HCT116 (cell line): ENCODE data around the gene SEMG1. TPM values are rescaled to one million over a fixed set of nuclear protein-coding genes. Genes with fewer than 3 reads are reported as not detected.

Experiments
- ATAC-seq: fragments of 200-7000 bp; cut with Tn5 transposase; 2 replicates; pipeline ENCODE4 v1.9.1; 2020; ENCODE audit warnings: mild to moderate bottlenecking, moderate library complexity
- BruUV-seq: library from RNA; stranded (reverse); fragments of 400-500 nt; replicated peaks from 2 replicates; lab custom pipeline; 2021; lab: Mats Ljungman, UMichigan
- CTCF ChIA-PET: fragments of 300-600 bp; sonication (Branson Sonifier 250); formaldehyde crosslinking; loops from one replicate; lab custom pipeline; 2021; ENCODE audit warnings: antibody characterized with exemption; lab: Charles Lee
- POLR2A ChIA-PET: fragments of 300-600, 350-600 bp; sonication (Branson Sonifier 250); formaldehyde crosslinking; loops from one replicate; lab custom pipeline; 2021; ENCODE audit warnings: antibody characterized with exemption; lab: Charles Lee
- RAD21 ChIA-PET, 2 experiments: fragments of 300-600 bp; sonication (Branson Sonifier 250); formaldehyde crosslinking; loops; one replicate each; lab custom pipeline; 2023; ENCODE audit warnings: low total read pairs in 2 of 2; ENCODE audit not compliant: uncharacterized antibody in 2 of 2, unreplicated experiment in 2 of 2, low non-redundant PET in 1 of 2; lab: Charles Lee
- DNase-seq: peaks from one replicate; pipeline ENCODE4 v3.0.0-alpha.2; 2010; ENCODE audit warnings: low read depth, low spot score
- H2AFZ ChIP-seq: fragments of 200-600 bp; shearing (Covaris generic), sonication (generic); 2 replicates; pipeline ENCODE4 v1.6.1; 2017; ENCODE audit warnings: low read depth, mixed run types, mixed read lengths, antibody characterized with exemption, low read length; ENCODE audit not compliant: poor library complexity, severe bottlenecking
- H3K27ac ChIP-seq: 2 replicates; pipeline ENCODE4 v1.5.1; 2012; ENCODE audit warnings: low read depth, low read length
- H3K27me3 ChIP-seq: fragments of 200-600 bp; sonication (generic); 2 replicates; pipeline ENCODE4 v1.6.1; 2016; ENCODE audit warnings: mixed run types, low read length, mixed read lengths; ENCODE audit not compliant: insufficient read depth
- H3K36me3 ChIP-seq, 2 experiments: fragments of 200-500 bp in 1 of 2; fragments of 200-600 bp in 1 of 2; sonication (Bioruptor generic) in 1 of 2; sonication (generic) in 1 of 2; 2 replicates each; pipeline versions ENCODE4 v1.5.1 to v1.6.1; 2014 to 2016; ENCODE audit warnings: low read length in 2 of 2, inconsistent platforms in 1 of 2, mixed read lengths in 1 of 2, mixed run types in 1 of 2; ENCODE audit not compliant: insufficient read depth in 2 of 2, control insufficient read depth in 1 of 2
- H3K4me1 ChIP-seq, 2 experiments: fragments of 200-600 bp in 1 of 2; sonication (generic) in 1 of 2; 2 replicates each; pipeline versions ENCODE4 v1.5.1 to v1.6.1; 2012 to 2017; ENCODE audit warnings: low read length in 2 of 2, inconsistent platforms in 1 of 2, mild to moderate bottlenecking in 1 of 2, mixed read lengths in 1 of 2, mixed run types in 1 of 2, moderate library complexity in 1 of 2; ENCODE audit not compliant: insufficient read depth in 2 of 2, control insufficient read depth in 1 of 2
- H3K4me2 ChIP-seq: fragments of 200-600 bp; sonication (generic); 2 replicates; pipeline ENCODE4 v1.6.1; 2017; ENCODE audit warnings: mixed run types, low read length, mixed read lengths
- H3K4me3 ChIP-seq, 2 experiments: fragments of 200-600 bp in 1 of 2; sonication (generic) in 1 of 2; replicated peaks in 1 of 2; 2 replicates each; pipeline ENCODE4 v1.5.1; 2011 to 2016; ENCODE audit warnings: low read length in 2 of 2, control low read depth in 1 of 2, low read depth in 1 of 2, mild to moderate bottlenecking in 1 of 2, mixed read lengths in 1 of 2, mixed run types in 1 of 2
- H3K79me2 ChIP-seq: fragments of 200-600 bp; sonication (generic); 2 replicates; pipeline ENCODE4 v1.6.1; 2017; ENCODE audit warnings: mild to moderate bottlenecking, mixed run types, low read length, moderate library complexity, mixed read lengths; ENCODE audit not compliant: insufficient read depth
- H3K9ac ChIP-seq: fragments of 200-600 bp; sonication (generic); 2 replicates; pipeline ENCODE4 v1.6.1; 2016; ENCODE audit warnings: low read length, mixed read lengths
- H3K9me2 ChIP-seq: fragments of 200-600 bp; sonication (generic), shearing (Covaris generic); 2 replicates; pipeline ENCODE4 v1.6.1; 2017; ENCODE audit warnings: mixed run types, mild to moderate bottlenecking, moderate library complexity; ENCODE audit not compliant: insufficient read depth
- H3K9me3 ChIP-seq, 2 experiments: fragments of 200-500 bp in 1 of 2; fragments of 200-600 bp in 1 of 2; sonication (Bioruptor generic) in 1 of 2; sonication (generic) in 1 of 2; 2 replicates each; pipeline ENCODE4 v1.6.1; 2014 to 2017; ENCODE audit warnings: low read length in 2 of 2, mixed read lengths in 2 of 2, inconsistent platforms in 1 of 2, low read depth in 1 of 2, mild to moderate bottlenecking in 1 of 2, mixed run types in 1 of 2, moderate library complexity in 1 of 2; ENCODE audit not compliant: control insufficient read depth in 1 of 2, insufficient read depth in 1 of 2
- H4K20me1 ChIP-seq: fragments of 200-600 bp; sonication (generic), shearing (Covaris generic); 2 replicates; pipeline ENCODE4 v1.6.1; 2017; ENCODE audit warnings: mixed run types, mild to moderate bottlenecking, moderate library complexity; ENCODE audit not compliant: insufficient read depth
- ATF3 ChIP-seq: IDR thresholded peaks from 2 replicates; pipeline ENCODE4 v1.6.1; 2012
- EZH2 ChIP-seq: fragments of 200-600 bp; sonication (generic); IDR thresholded peaks from 2 replicates; pipeline ENCODE4 v1.6.1; 2017; ENCODE audit warnings: antibody characterized with exemption, mixed run types
- EZH2phosphoT487 ChIP-seq: fragments of 200-600 bp; IDR thresholded peaks from 2 replicates; pipeline ENCODE4 v1.6.1; 2018; ENCODE audit warnings: antibody characterized with exemption, borderline replicate concordance
- FOSL1 ChIP-seq: IDR thresholded peaks from 2 replicates; pipeline ENCODE4 v1.6.1; 2012; ENCODE audit warnings: low read depth
- JUND ChIP-seq: IDR thresholded peaks from 2 replicates; pipeline ENCODE4 v1.6.1; 2012
- POLR2AphosphoS5 ChIP-seq: IDR thresholded peaks from 2 replicates; pipeline ENCODE4 v1.6.1; 2011; ENCODE audit warnings: mild to moderate bottlenecking, low read depth, low read length, moderate library complexity
- RAD21 ChIP-seq: IDR thresholded peaks from 2 replicates; pipeline ENCODE4 v1.6.1; 2012; ENCODE audit warnings: low read depth, mild to moderate bottlenecking
- REST ChIP-seq: IDR thresholded peaks from 2 replicates; pipeline ENCODE4 v1.6.1; 2012; ENCODE audit warnings: low read depth
- TCF7L2 ChIP-seq: IDR thresholded peaks from 2 replicates; pipeline ENCODE4 v1.7.0; 2011; ENCODE audit warnings: borderline replicate concordance, inconsistent platforms; ENCODE audit not compliant: insufficient read depth, insufficient read length; ENCODE audit errors: extremely low read depth
- YY1 ChIP-seq: IDR thresholded peaks from 2 replicates; pipeline ENCODE4 v1.6.1; 2011; ENCODE audit warnings: low read length, low read depth, moderate library complexity, mild to moderate bottlenecking; ENCODE audit not compliant: insufficient replicate concordance; ENCODE audit errors: extremely low read depth
- ZBTB33 ChIP-seq: IDR thresholded peaks from 2 replicates; pipeline ENCODE4 v1.6.1; 2011; ENCODE audit warnings: mild to moderate bottlenecking, low read length, moderate library complexity; ENCODE audit not compliant: insufficient replicate concordance; ENCODE audit errors: extremely low read depth
- intact Hi-C: fragments of 100-400 bp; cut with micrococcal nuclease; formaldehyde crosslinking; loops from 2 replicates; pipeline ENCODE4 v1.10.0; 2022
- total RNA-seq: library from RNA; stranded (reverse); gene quantifications from one replicate; pipeline ENCODE4 v1.2.1, GENCODE V29; 2021; ENCODE audit not compliant: unreplicated experiment

The SEMG1 gene
- total RNA-seq, 1 experiment from 2014 or later: not detected

GRCh38 chr20:45258664-45259063 lies 51.8 kb downstream of the SEMG1 start:
- H3K4me1 ChIP-seq: peaks cover 10 to 11% of the 10 kb centered on the region in 2 experiments; a peak in 2 of 4 replicates
- H3K9me3 ChIP-seq: no peaks in the 10 kb centered on the region
- no peaks in the 10 kb centered on the region for H3K36me3 ChIP-seq
- no TSS peak for BruUV-seq
- no peaks in the 10 kb centered on the region for H3K27me3 ChIP-seq
- H3K79me2 ChIP-seq: no peaks in the 10 kb centered on the region
- ChIA-PET RAD21 (no interaction called here), CTCF (interaction anchor here (1.3 kb wide), 1 partner anchor 120 kb away, joined by 4 read pairs; no protein-coding TSS in a partner anchor), POLR2A (no interaction called here)
- H2AFZ ChIP-seq: no peak overlapping the region
- ATAC-seq: no peak
- TF ChIP-seq RAD21 (no peak), YY1 (no peak), POLR2AphosphoS5 (no peak), EZH2 (no peak), REST (no peak), FOSL1 (no peak), EZH2phosphoT487 (no peak), ZBTB33 (no peak), TCF7L2 (no peak), JUND (no peak), ATF3 (no peak)
- no peaks in the 10 kb centered on the region for H4K20me1 ChIP-seq
- H3K27ac ChIP-seq: no peak overlapping the region
- intact Hi-C loops: no loop called here
- H3K4me3 ChIP-seq: no peak overlapping the region
- no peak overlapping the region for H3K9ac ChIP-seq
- no peak for DNase-seq
- H3K9me2 ChIP-seq: no peaks in the 10 kb centered on the region
- no peak overlapping the region for H3K4me2 ChIP-seq

Other genes with a start within 250 kb of the SEMG1 start
- 51.7 TPM for gene TOMM34, start 246.6 kb upstream of the SEMG1 start, total RNA-seq
- 45.4 TPM for gene STK4, start 240.5 kb upstream of the SEMG1 start, total RNA-seq
- not detected for gene KCNS1, start 105.9 kb upstream of the SEMG1 start, total RNA-seq
- gene WFDC5, start 91.9 kb upstream of the SEMG1 start, total RNA-seq: not detected
- gene WFDC12, start 82.6 kb upstream of the SEMG1 start, total RNA-seq: not detected
- gene PI3, start 32.1 kb upstream of the SEMG1 start, total RNA-seq: not detected
- gene SEMG2, start 14.3 kb downstream of the SEMG1 start, total RNA-seq: not detected
- gene SLPI, start 47.5 kb downstream of the SEMG1 start, total RNA-seq: 5.4 TPM
- not detected for gene RBPJL, start 99.8 kb downstream of the SEMG1 start, total RNA-seq
- 0.64 TPM for gene MATN4, start 101.3 kb downstream of the SEMG1 start, total RNA-seq
- 100 TPM for gene SDC4, start 141.4 kb downstream of the SEMG1 start, total RNA-seq
- gene SYS1, start 156.1 kb downstream of the SEMG1 start, total RNA-seq: 20.5 TPM
- 0.76 TPM for gene TP53TG5, start 171.3 kb downstream of the SEMG1 start, total RNA-seq
- 44.2 TPM for gene DBNDD2, start 201.3 kb downstream of the SEMG1 start, total RNA-seq
- gene PIGT, start 209.1 kb downstream of the SEMG1 start, total RNA-seq: 71.4 TPM